Measurements from ENCODE around the gene TEX10.

DNA sequence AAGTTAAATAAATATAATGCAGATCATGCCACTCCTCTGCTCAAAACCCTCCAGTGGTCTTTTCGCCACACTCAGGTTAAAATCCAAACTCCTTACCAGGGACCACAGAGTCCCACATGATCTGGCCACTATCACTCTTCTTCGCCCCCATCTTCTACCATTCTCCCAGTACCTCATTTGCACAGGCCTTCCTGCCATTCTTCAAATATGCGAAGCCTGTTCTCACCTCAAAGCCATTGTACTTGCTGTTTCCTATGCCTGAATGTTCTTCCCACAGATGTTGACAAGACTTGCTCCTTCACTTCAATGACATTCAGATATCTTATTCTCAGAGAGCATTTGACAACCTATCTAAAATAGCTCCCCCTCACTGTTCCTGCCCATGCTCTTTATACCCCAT is 10.9 kb downstream of the TEX10 start:
- TF ChIP-seq CTCF (IDR thresholded peaks at IDR 0.05; ENCODE audit: extremely low read depth in 1 of 2, insufficient read depth in 1 of 2, low read depth in 1 of 2, low read length in 2 of 2) (no peak), POLR2AphosphoS5 (IDR thresholded peaks at IDR 0.05; ENCODE audit: insufficient read depth, low read depth, low read length) (no peak), EZH2 (IDR thresholded peaks at IDR 0.05; ENCODE audit: borderline replicate concordance, low read depth, low read length, severe bottlenecking) (no peak), FOS (IDR thresholded peaks at IDR 0.05; ENCODE audit: borderline replicate concordance, insufficient read depth, low read length) (no peak), JUN (IDR thresholded peaks at IDR 0.05; ENCODE audit: borderline replicate concordance, insufficient read depth, insufficient read length, low read depth) (no peak), MYC (IDR thresholded peaks at IDR 0.05; ENCODE audit: low read depth, low read length) (no peak), POLR2A (IDR thresholded peaks at IDR 0.05; ENCODE audit: low read depth, low read length) (no peak)
- TF ChIP-seq, protein P1, sequence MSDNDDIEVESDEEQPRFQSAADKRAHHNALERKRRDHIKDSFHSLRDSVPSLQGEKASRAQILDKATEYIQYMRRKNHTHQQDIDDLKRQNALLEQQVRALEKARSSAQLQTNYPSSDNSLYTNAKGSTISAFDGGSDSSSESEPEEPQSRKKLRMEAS (IDR thresholded peaks at IDR 0.05; ENCODE audit: insufficient read depth, insufficient read length): no peak
